ENCODE data around the gene WDR93. TPM values are rescaled to one million over a fixed set of nuclear protein-coding genes. Genes with fewer than 3 reads are reported as not detected.

The WDR93 gene
- total RNA-seq, 1 experiment from 2014 or later: not detected

DNA sequence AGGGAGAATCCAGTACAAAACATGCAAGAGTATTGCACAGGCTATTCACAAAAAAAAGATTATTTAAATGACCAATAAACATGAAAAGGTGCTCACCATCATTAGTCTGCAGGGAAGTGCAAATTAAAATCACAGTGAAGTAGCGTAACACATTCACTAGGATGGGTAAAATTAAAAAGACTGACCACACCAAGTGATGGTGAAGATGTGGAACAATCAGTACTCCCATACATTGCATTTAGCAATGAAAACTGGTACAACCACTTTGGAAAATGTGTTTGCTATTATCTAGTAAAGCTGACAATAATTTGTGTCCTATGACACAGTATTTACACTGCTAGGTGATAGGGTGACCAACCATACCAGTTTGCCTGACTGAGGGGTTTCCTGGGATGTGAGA lies 34.0 kb downstream of the WDR93 start:
- Histone ChIP-seq H2BK12ac (ENCODE audit: insufficient read length, low read depth, low read length) (no peak overlapping the region), H2AK5ac (ENCODE audit: insufficient read length, low read length) (no peak overlapping the region), H4K8ac (replicated peaks; ENCODE audit: insufficient read length, low read depth, low read length) (no peak overlapping the region), H3K79me1 (ENCODE audit: insufficient read depth, low read depth, low read length, poor library complexity, severe bottlenecking) (no peaks in the 10 kb centered on the region), H4K5ac (ENCODE audit: insufficient read length, low read depth, low read length) (no peak overlapping the region), H3K4ac (ENCODE audit: low read depth, low read length) (no peak overlapping the region), H2BK120ac (ENCODE audit: low read depth, low read length, poor library complexity, severe bottlenecking) (no peak overlapping the region), H3T11ph (ENCODE audit: low read length) (no peak overlapping the region), H2BK5ac (ENCODE audit: insufficient read length, low read length) (no peak overlapping the region), H3K27ac (ENCODE audit: insufficient read length, low read depth, low read length) (no peak overlapping the region), H3K4me1 (ENCODE audit: insufficient read depth, low read length) (no peaks in the 10 kb centered on the region), H2BK15ac (ENCODE audit: low read depth, low read length) (no peak overlapping the region), H3K23me2 (ENCODE audit: insufficient read length, low read depth, low read length, poor library complexity, severe bottlenecking) (no peaks in the 10 kb centered on the region), H2AFZ (ENCODE audit: low read length) (no peak overlapping the region), H3K23ac (ENCODE audit: insufficient read length, low read depth, low read length) (no peak overlapping the region), H3K79me2 (ENCODE audit: insufficient read depth, low read length) (no peaks in the 10 kb centered on the region), H3K18ac (ENCODE audit: insufficient read length, low read depth, low read length) (no peak overlapping the region), H3K9ac (ENCODE audit: extremely low read depth, insufficient read length, low read length) (no peak overlapping the region), H4K91ac (ENCODE audit: insufficient read length, low read depth, low read length) (no peak overlapping the region), H3K14ac (ENCODE audit: insufficient read depth, low read length) (no peak overlapping the region), H3K4me2 (ENCODE audit: insufficient read depth, insufficient read length, low read length) (no peak overlapping the region), H4K20me1 (ENCODE audit: control insufficient read depth, insufficient read depth, insufficient read length) (no peaks in the 10 kb centered on the region), H3K56ac (ENCODE audit: insufficient read length, low read depth, low read length) (no peak overlapping the region), H2BK20ac (ENCODE audit: low read depth, low read length, poor library complexity, severe bottlenecking) (no peak overlapping the region), H3K9me3 (ENCODE audit: control insufficient read depth, low read depth, low read length) (no peaks in the 10 kb centered on the region), H3K27me3 (ENCODE audit: insufficient read depth, low read length) (no peaks in the 10 kb centered on the region; the same call in 1 of the 2 replicates)
- Mint-ChIP-seq H3K9me3 (peaks cover 3% of the 10 kb centered on the region in 2 experiments; a peak in 4 of 5 replicates), H3K27me3 (ENCODE audit: low read depth) (peaks cover 23% of the 10 kb centered on the region), H3K4me1 (no peaks in the 10 kb centered on the region), H3K27ac (no peak overlapping the region), H3K4me3 (no peak overlapping the region), H3K36me3 (ENCODE audit: insufficient read depth in 1 of 3, low read depth in 3 of 3) (no peaks in the 10 kb centered on the region)
- no CpG with 5 or more reads among the region's 1 CpG for WGBS (ENCODE audit: extremely low coverage, insufficient read length, low lambda C conversion rate)
- no peak for TF ChIP-seq CTCF (conservative IDR thresholded peaks at IDR 0.05)
- no peak for DNase-seq
